CD4-positive, CD25-positive, alpha-beta regulatory T cell (primary cell): Measurements from ENCODE around the gene OR4N2. TPM values are rescaled to one million over a fixed set of nuclear protein-coding genes. Genes with fewer than 3 reads are reported as not detected.
"Not testable (repeated sequence)": the region's sequence is repeated elsewhere in the genome, so short reads cannot be mapped to it uniquely, and the experiment has no call there.

Source experiments
- ATAC-seq, 2 donors: fragments of 150-1000 bp; cut with Tn5 transposase; one replicate each; pipeline ENCODE4 v1.10.0; 2021; ENCODE audit warnings: low read depth in 2 of 2, moderate number of reproducible peaks in 2 of 2, moderate library complexity in 1 of 2
- DNase-seq, 3 donors: peaks; one replicate each; pipeline versions ENCODE4 v3.0.0 to v3.0.0-alpha.2; 2012 to 2022; ENCODE audit warnings: mixed read lengths in 1 of 3
- H3K27ac ChIP-seq: one replicate; pipeline ENCODE4 v1.7.0; 2013; ENCODE audit warnings: mild to moderate bottlenecking, low read length; ENCODE audit not compliant: insufficient read depth, poor library complexity, severe bottlenecking
- H3K27me3 ChIP-seq: one replicate; pipeline ENCODE4 v1.7.0; 2013; ENCODE audit warnings: low read length; ENCODE audit not compliant: control insufficient read depth, insufficient read depth
- H3K36me3 ChIP-seq: one replicate; pipeline ENCODE4 v1.7.0; 2013; ENCODE audit warnings: mild to moderate bottlenecking, low read length, moderate library complexity; ENCODE audit not compliant: control insufficient read depth, insufficient read depth
- H3K4me1 ChIP-seq: 2 replicates; pipeline ENCODE4 v1.7.0; 2013; ENCODE audit warnings: mild to moderate bottlenecking, low read length; ENCODE audit not compliant: insufficient read depth, control insufficient read depth, poor library complexity, severe bottlenecking
- H3K4me3 ChIP-seq: one replicate; pipeline ENCODE4 v1.7.0; 2013; ENCODE audit warnings: low read depth, mild to moderate bottlenecking, low read length, moderate library complexity
- H3K9me3 ChIP-seq, 2 experiments: 1 replicate in 1 of 2; 2 replicates in 1 of 2; pipeline ENCODE4 v1.7.0; 2013; ENCODE audit warnings: low read length in 2 of 2, mild to moderate bottlenecking in 1 of 2, moderate library complexity in 1 of 2; ENCODE audit not compliant: control insufficient read depth in 2 of 2
- H3K27ac Mint-ChIP-seq, 3 donors: one replicate each; pipeline ENCODE4 v1.8.0; 2020 to 2022; ENCODE audit warnings: mild to moderate bottlenecking in 3 of 3, mixed read lengths in 3 of 3, moderate library complexity in 2 of 3
- H3K27me3 Mint-ChIP-seq: one replicate; pipeline ENCODE4 v1.8.0; 2022; ENCODE audit warnings: mild to moderate bottlenecking, mixed read lengths
- H3K36me3 Mint-ChIP-seq: one replicate; pipeline ENCODE4 v1.8.0; 2020; ENCODE audit warnings: mixed read lengths
- H3K4me1 Mint-ChIP-seq, 4 donors: one replicate each; pipeline ENCODE4 v1.8.0; 2020 to 2022; ENCODE audit warnings: mixed read lengths in 4 of 4, mild to moderate bottlenecking in 1 of 4
- H3K4me3 Mint-ChIP-seq, 4 donors: one replicate each; pipeline ENCODE4 v1.8.0; 2020 to 2022; ENCODE audit warnings: mild to moderate bottlenecking in 4 of 4, mixed read lengths in 4 of 4, moderate library complexity in 3 of 4
- H3K9me3 Mint-ChIP-seq, 7 donors: one replicate each; pipeline ENCODE4 v1.8.0; 2020 to 2022; ENCODE audit warnings: mixed read lengths in 7 of 7, mild to moderate bottlenecking in 3 of 7, moderate library complexity in 2 of 7
- polyA plus RNA-seq, 4 donors: library from polyadenylated mRNA; unstranded; fragments of 300-500 nt; fragmentation: Illumina TruSeq; gene quantifications; one replicate each; pipeline ENCODE4 v1.2.3, GENCODE V29; 2021
- total RNA-seq: library from RNA; stranded (reverse); gene quantifications from one replicate; pipeline ENCODE4 v1.2.3, GENCODE V29; 2022

Gene OR4N2
- total and polyA plus RNA-seq, 5 donors from 2014 or later: not detected

DNA sequence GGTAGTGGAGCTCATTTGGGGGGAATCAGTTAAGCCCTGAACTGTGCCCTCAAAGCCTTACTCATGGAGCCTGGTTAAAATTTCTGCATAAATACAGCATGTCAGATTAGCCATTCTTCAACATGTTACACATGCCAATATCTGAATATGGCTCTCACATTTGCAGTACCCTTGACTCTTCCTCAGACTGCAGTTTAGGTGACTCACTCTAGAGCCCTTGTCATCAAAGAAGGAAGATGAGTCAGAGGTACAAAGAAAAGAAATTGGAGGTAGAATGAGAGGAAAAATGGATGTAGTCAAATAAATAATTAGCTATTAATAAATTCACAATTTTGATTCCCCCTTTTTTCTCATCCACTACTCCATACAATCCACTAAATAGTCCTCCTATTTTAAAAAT is 47.8 kb downstream of the OR4N2 start:
- H3K9me3 ChIP-seq: no peaks in the 10 kb centered on the region
- Mint-ChIP-seq H3K4me3 (no peak overlapping the region), H3K9me3 (peaks cover 0 to 25% (median 3%) of the 10 kb centered on the region in 7 donors), H3K4me1 (no peaks in the 10 kb centered on the region), H3K36me3 (no peaks in the 10 kb centered on the region), H3K27ac (no peak overlapping the region), H3K27me3 (peaks cover 4% of the 10 kb centered on the region)
- H3K4me3 ChIP-seq: no peak overlapping the region
- H3K27me3 ChIP-seq: no peaks in the 10 kb centered on the region
- H3K4me1 ChIP-seq: no peaks in the 10 kb centered on the region
- DNase-seq (no peak), ATAC-seq (no peak)
- no peaks in the 10 kb centered on the region for H3K36me3 ChIP-seq
- H3K27ac ChIP-seq: no peak overlapping the region

DNA sequence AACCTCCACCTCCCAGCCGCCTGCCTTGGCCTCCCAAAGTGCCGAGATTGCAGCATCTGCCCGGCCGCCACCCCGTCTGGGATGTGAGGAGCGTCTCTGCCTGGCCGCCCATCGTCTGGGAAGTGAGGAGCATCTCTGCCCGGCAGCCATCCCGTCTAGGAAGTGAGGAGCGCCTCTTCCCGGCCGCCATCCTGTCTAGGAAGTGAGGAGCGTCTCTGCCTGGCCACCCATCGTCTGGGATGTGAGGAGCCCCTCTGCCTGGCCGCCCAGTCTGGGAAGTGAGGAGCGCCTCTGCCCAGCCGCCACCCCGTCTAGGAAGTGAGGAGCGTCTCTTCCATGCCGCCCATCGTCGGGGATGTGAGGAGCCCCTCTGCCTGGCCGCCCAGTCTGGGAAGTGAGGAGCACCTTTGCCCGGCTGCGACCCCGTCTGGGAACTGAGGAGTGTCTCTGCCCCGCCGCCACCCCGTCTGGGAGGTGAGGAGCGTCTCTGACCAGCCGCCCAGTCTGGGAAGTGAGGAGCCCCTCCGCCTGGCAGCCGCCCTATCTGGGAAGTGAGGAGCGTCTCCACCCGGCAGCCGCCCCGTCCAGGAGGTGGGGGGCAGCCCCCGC is 62.6 kb downstream of the OR4N2 start:
- not testable (repeated sequence) for H3K9me3 ChIP-seq, H3K4me1 Mint-ChIP-seq, H3K9me3 Mint-ChIP-seq, H3K4me3 ChIP-seq, H3K36me3 Mint-ChIP-seq, H3K36me3 ChIP-seq, H3K27ac ChIP-seq, H3K27ac Mint-ChIP-seq, H3K27me3 ChIP-seq, H3K4me3 Mint-ChIP-seq, ATAC-seq, H3K27me3 Mint-ChIP-seq, H3K4me1 ChIP-seq, DNase-seq

- Histone ChIP-seq H3K9me3 (peaks cover 0 to 2% of the 10 kb centered on the region in 2 experiments), H3K27me3 (no peaks in the 10 kb centered on the region), H3K27ac (no peak overlapping the region), H3K4me3 (no peak overlapping the region), H3K4me1 (no peaks in the 10 kb centered on the region), H3K36me3 (no peaks in the 10 kb centered on the region)
- peaks cover 0 to 2% (median 0%) of the 10 kb centered on the region in 4 donors for H3K4me1 Mint-ChIP-seq
- no peak overlapping the region for H3K4me3 Mint-ChIP-seq
- H3K9me3 Mint-ChIP-seq: no peaks in the 10 kb centered on the region
- H3K27me3 Mint-ChIP-seq: no peaks in the 10 kb centered on the region
- no peaks in the 10 kb centered on the region for H3K36me3 Mint-ChIP-seq
- ATAC-seq (no peak), DNase-seq (no peak)
- no peak overlapping the region for H3K27ac Mint-ChIP-seq
Observed at GRCh38 chr14:19873178-19873577, 69.6 kb downstream of the OR4N2 start.

DNA sequence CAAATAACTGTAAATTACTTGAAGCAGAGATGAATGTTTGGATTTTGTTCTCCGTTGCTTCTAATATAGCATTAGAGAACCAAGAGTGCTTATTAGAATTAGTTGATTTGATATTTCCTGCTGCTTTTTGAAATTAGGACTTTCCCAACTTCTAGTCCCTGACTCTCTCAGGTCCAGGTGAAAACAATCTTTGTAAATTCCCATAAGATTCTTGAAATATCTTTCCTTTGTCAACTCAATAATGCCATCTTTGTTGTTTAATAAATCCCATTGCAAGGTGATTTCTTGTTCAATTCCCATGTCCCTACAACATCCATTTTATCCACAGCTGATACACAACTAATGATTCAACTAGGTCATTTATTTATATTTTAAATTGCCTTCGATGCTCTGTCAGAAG is 71.3 kb downstream of the OR4N2 start, which contains the start of gene OR4K2:
OR4K2 (plus strand) TSS at position 301 of the 400 bp plus-strand sequence. CDS start 1,126 bp downstream, outside the sequence.
- Mint-ChIP-seq H3K36me3 (no peaks in the 10 kb centered on the region), H3K27ac (no peak within 1 kb of the TSS), H3K4me1 (peaks cover 0 to 2% (median 0%) of the 10 kb centered on the region in 4 donors), H3K27me3 (no peaks in the 10 kb centered on the region), H3K4me3 (no peak within 1 kb of the TSS), H3K9me3 (no peaks in the 10 kb centered on the region)
- no peak for ATAC-seq
- no peak within 1 kb of the TSS for H3K27ac ChIP-seq
- H3K36me3 ChIP-seq: no peaks in the 10 kb centered on the region
- H3K27me3 ChIP-seq: no peaks in the 10 kb centered on the region
- no peak within 1 kb of the TSS for H3K4me3 ChIP-seq
- DNase-seq: no peak
- H3K9me3 ChIP-seq: peaks cover 0 to 2% of the 10 kb centered on the region in 2 experiments
- H3K4me1 ChIP-seq: no peaks in the 10 kb centered on the region

DNA sequence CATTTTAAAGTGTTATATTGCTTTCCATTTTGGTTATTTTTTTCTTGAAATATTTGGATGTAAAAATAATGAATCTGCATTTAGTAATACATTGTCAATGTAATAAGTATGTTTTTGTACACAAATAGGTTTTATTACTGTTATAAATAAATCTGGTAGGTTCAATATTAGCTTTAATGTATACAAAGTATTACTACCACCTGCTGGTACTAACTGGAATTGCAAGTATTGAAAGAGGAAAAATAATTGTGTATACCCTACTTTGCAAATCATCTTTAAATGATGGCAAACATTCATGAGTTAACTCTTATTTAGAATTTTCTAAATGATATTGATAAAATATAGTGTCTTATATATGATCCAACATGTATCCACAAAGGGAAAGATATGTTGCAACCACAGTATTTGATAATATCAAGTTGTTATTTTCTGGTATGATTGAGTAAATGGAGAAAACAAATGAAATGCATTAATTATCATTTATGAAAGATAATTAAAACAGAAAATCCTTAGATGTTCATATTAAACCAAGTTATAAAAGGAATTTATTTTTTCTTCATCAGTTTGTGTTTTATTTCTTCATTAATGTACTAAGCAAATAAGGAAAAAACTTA is 74.6 kb downstream of the OR4N2 start:
- Histone ChIP-seq H3K4me1 (no peaks in the 10 kb centered on the region), H3K4me3 (no peak overlapping the region), H3K36me3 (no peaks in the 10 kb centered on the region), H3K27me3 (no peaks in the 10 kb centered on the region), H3K27ac (no peak overlapping the region), H3K9me3 (peaks cover 0 to 2% of the 10 kb centered on the region in 2 experiments)
- no peaks in the 10 kb centered on the region for H3K27me3 Mint-ChIP-seq
- H3K27ac Mint-ChIP-seq: no peak overlapping the region
- DNase-seq: peak in 1 of 3 donors; percentile 39
- no peaks in the 10 kb centered on the region for H3K9me3 Mint-ChIP-seq
- peaks cover 0 to 2% (median 0%) of the 10 kb centered on the region in 4 donors for H3K4me1 Mint-ChIP-seq
- H3K36me3 Mint-ChIP-seq: no peaks in the 10 kb centered on the region
- H3K4me3 Mint-ChIP-seq: no peak overlapping the region
- no peak for ATAC-seq

Other genes with a start within 250 kb of the OR4N2 start
- gene OR11H2, start 89.9 kb upstream of the OR4N2 start, total RNA-seq: not detected
- not detected for gene OR11H2, start 89.9 kb upstream of the OR4N2 start, polyA plus RNA-seq
- not detected for gene OR4Q3, start 60.2 kb upstream of the OR4N2 start, total RNA-seq
- not detected for gene OR4Q3, start 60.2 kb upstream of the OR4N2 start, polyA plus RNA-seq
- gene OR4M1, start 30.3 kb upstream of the OR4N2 start, total RNA-seq: not detected
- gene OR4M1, start 30.3 kb upstream of the OR4N2 start, polyA plus RNA-seq: not detected
- not detected for gene OR4K2, start 71.4 kb downstream of the OR4N2 start, total RNA-seq
- gene OR4K2, start 71.4 kb downstream of the OR4N2 start, polyA plus RNA-seq: not detected
- not detected for gene OR4K5, start 116.8 kb downstream of the OR4N2 start, total RNA-seq
- not detected for gene OR4K5, start 116.8 kb downstream of the OR4N2 start, polyA plus RNA-seq
- not detected for gene OR4K1, start 127.1 kb downstream of the OR4N2 start, total RNA-seq
- not detected for gene OR4K1, start 127.1 kb downstream of the OR4N2 start, polyA plus RNA-seq
- not detected for gene OR4K15, start 171.8 kb downstream of the OR4N2 start, total RNA-seq
- not detected for gene OR4K15, start 171.8 kb downstream of the OR4N2 start, polyA plus RNA-seq
- not detected for gene OR4Q2, start 198.4 kb downstream of the OR4N2 start, total RNA-seq
- not detected for gene OR4Q2, start 198.4 kb downstream of the OR4N2 start, polyA plus RNA-seq
- not detected for gene OR4K14, start 215.5 kb downstream of the OR4N2 start, total RNA-seq
- not detected for gene OR4K14, start 215.5 kb downstream of the OR4N2 start, polyA plus RNA-seq
- gene OR4K13, start 232.3 kb downstream of the OR4N2 start, total RNA-seq: not detected
- gene OR4K13, start 232.3 kb downstream of the OR4N2 start, polyA plus RNA-seq: not detected